GM21825 (cell line): ENCODE data around the gene AP3S1.

ENCODE experiments used
- ATAC-seq: cut with Tn5 transposase; IDR thresholded peaks from one replicate; pipeline ENCODE4 v1.9.1; 2021; ENCODE audit warnings: mild to moderate bottlenecking, moderate library complexity; ENCODE audit not compliant: unreplicated experiment

AP3S1 gene

GRCh38 chr5:115934388-115934974 is 92.7 kb downstream of the AP3S1 start:
- ATAC-seq = no peak

GRCh38 chr5:115936031-115936430 is 94.3 kb downstream of the AP3S1 start:
- ATAC-seq = no peak

- ATAC-seq = no peak
These were observed 97.3 kb downstream of the AP3S1 start for GRCh38 chr5:115939059-115939458.

GRCh38 chr5:115940080-115940810 is 98.5 kb downstream of the AP3S1 start:
- no peak for ATAC-seq

GRCh38 chr5:115941051-115941675 is 99.4 kb downstream of the AP3S1 start:
- ATAC-seq = no peak

- ATAC-seq = no peak
These were observed 102.8 kb downstream of the AP3S1 start for GRCh38 chr5:115944501-115944900.

- ATAC-seq = no peak
These were observed 104.9 kb downstream of the AP3S1 start for GRCh38 chr5:115946655-115947054.

- ATAC-seq = no peak
These were observed 105.5 kb downstream of the AP3S1 start for GRCh38 chr5:115947260-115947659.

- no peak for ATAC-seq
These were observed 106.4 kb downstream of the AP3S1 start for GRCh38 chr5:115948091-115948534.

GRCh38 chr5:115949096-115949495 is 107.4 kb downstream of the AP3S1 start:
- no peak for ATAC-seq

- ATAC-seq = no peak
These were observed 110.9 kb downstream of the AP3S1 start for GRCh38 chr5:115952588-115952987.

GRCh38 chr5:115954144-115954543 is 112.4 kb downstream of the AP3S1 start:
- ATAC-seq = no peak

- no peak for ATAC-seq
These were observed 115.2 kb downstream of the AP3S1 start for GRCh38 chr5:115956957-115957356.

GRCh38 chr5:115961381-115962238 is 119.9 kb downstream of the AP3S1 start:
- no peak for ATAC-seq

- ATAC-seq = no peak
These were observed 120.5 kb downstream of the AP3S1 start, which contains the start of gene LVRN for GRCh38 chr5:115962239-115962564. Gene LVRN, plus strand, starts transcription at chr5:115962475. Its CDS starts 143 bp downstream, at chr5:115962618.

GRCh38 chr5:115962565-115963402 is 121.0 kb downstream of the AP3S1 start:
- ATAC-seq = no peak

GRCh38 chr5:115963566-115963965 is 121.8 kb downstream of the AP3S1 start:
- ATAC-seq = no peak
